Neutrophil (primary cell): ENCODE data around the gene VCAM1.

Experiments used
- H3K27ac ChIP-seq: fragments of 200-600 bp; sonication (generic); 2 replicates; pipeline ENCODE4 v1.5.1; 2016; ENCODE audit warnings: mild to moderate bottlenecking, moderate library complexity
- H3K27me3 ChIP-seq: fragments of 200-600 bp; sonication (generic); 2 replicates; pipeline ENCODE4 v1.6.0; 2016; ENCODE audit warnings: mild to moderate bottlenecking
- H3K36me3 ChIP-seq: fragments of 200-600 bp; sonication (generic); 2 replicates; pipeline ENCODE4 v1.5.1; 2017
- H3K4me1 ChIP-seq, 2 experiments: fragments of 200-600 bp in 1 of 2; sonication (generic) in 1 of 2; 1 replicate in 1 of 2; 2 replicates in 1 of 2; pipeline versions ENCODE4 v1.5.1 to v1.6.1; 2013 to 2016; ENCODE audit warnings: low read depth in 1 of 2, low read length in 1 of 2, mild to moderate bottlenecking in 1 of 2, moderate library complexity in 1 of 2; ENCODE audit not compliant: control insufficient read depth in 1 of 2, insufficient read depth in 1 of 2
- H3K4me3 ChIP-seq, 2 experiments: fragments of 200-600 bp in 1 of 2; sonication (generic) in 1 of 2; 1 replicate in 1 of 2; 2 replicates in 1 of 2; pipeline ENCODE4 v1.5.1; 2013 to 2016; ENCODE audit warnings: low read depth in 1 of 2, low read length in 1 of 2, mild to moderate bottlenecking in 1 of 2, moderate library complexity in 1 of 2
- H3K9me3 ChIP-seq: fragments of 200-600 bp; sonication (generic); 2 replicates; pipeline ENCODE4 v1.5.1; 2016
- CTCF ChIP-seq: fragments of 200-600 bp; sonication (generic); IDR thresholded peaks from 2 replicates; pipeline ENCODE4 v1.5.1; 2016; ENCODE audit warnings: antibody characterized with exemption

VCAM1 gene, protein sequence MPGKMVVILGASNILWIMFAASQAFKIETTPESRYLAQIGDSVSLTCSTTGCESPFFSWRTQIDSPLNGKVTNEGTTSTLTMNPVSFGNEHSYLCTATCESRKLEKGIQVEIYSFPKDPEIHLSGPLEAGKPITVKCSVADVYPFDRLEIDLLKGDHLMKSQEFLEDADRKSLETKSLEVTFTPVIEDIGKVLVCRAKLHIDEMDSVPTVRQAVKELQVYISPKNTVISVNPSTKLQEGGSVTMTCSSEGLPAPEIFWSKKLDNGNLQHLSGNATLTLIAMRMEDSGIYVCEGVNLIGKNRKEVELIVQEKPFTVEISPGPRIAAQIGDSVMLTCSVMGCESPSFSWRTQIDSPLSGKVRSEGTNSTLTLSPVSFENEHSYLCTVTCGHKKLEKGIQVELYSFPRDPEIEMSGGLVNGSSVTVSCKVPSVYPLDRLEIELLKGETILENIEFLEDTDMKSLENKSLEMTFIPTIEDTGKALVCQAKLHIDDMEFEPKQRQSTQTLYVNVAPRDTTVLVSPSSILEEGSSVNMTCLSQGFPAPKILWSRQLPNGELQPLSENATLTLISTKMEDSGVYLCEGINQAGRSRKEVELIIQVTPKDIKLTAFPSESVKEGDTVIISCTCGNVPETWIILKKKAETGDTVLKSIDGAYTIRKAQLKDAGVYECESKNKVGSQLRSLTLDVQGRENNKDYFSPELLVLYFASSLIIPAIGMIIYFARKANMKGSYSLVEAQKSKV

DNA sequence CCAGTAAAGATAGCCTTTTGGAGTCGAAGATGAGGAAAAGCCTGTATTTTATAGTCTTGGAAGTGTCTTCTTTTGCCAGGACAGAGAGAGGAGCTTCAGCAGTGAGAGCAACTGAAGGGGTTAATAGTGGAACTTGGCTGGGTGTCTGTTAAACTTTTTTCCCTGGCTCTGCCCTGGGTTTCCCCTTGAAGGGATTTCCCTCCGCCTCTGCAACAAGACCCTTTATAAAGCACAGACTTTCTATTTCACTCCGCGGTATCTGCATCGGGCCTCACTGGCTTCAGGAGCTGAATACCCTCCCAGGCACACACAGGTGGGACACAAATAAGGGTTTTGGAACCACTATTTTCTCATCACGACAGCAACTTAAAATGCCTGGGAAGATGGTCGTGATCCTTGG is at the start of gene VCAM1:
VCAM1 (plus strand) TSS at position 253 of the 400 bp plus-strand sequence; CDS start at position 372, 119 bp downstream.
- Histone ChIP-seq H3K4me1 (no peaks in the 10 kb centered on the region), H3K27me3 (no peaks in the 10 kb centered on the region), H3K9me3 (no peaks in the 10 kb centered on the region), H3K27ac (no peak within 1 kb of the TSS), H3K36me3 (no peaks in the 10 kb centered on the region), H3K4me3 (no peak within 1 kb of the TSS)
- TF ChIP-seq CTCF, result no peak

- H3K36me3 ChIP-seq, result no peaks in the 10 kb centered on the region
- H3K4me1 ChIP-seq, result no peaks in the 10 kb centered on the region
- H3K9me3 ChIP-seq, result no peaks in the 10 kb centered on the region
- H3K27me3 ChIP-seq, result no peaks in the 10 kb centered on the region
- H3K27ac ChIP-seq, result no peak overlapping the region
- no peak overlapping the region for H3K4me3 ChIP-seq
- TF ChIP-seq CTCF, result no peak
Measured at GRCh38 chr1:100670083-100670482, 49.5 kb upstream of the VCAM1 start.

DNA sequence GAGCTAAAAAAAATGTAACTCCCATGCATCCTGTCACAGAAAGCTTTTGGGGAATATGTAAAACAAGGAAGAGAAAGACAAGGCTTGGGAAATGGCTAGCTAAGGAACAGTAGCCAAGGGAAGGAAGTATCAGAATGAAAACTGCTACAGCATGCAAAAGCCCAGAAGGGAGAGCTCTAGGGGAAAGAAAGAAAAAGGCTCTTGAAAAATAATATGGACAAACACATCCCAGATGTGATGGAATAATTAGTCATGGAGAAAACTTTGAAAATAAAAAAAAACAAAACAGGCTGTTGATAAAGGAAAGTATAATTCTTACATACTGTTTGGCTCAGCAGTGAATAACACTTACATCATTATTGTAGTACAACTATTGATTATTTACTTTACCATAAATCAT is 47.9 kb upstream of the VCAM1 start:
- Histone ChIP-seq H3K4me1 (no peaks in the 10 kb centered on the region), H3K36me3 (no peaks in the 10 kb centered on the region), H3K27ac (no peak overlapping the region), H3K27me3 (no peaks in the 10 kb centered on the region), H3K9me3 (no peaks in the 10 kb centered on the region), H3K4me3 (no peak overlapping the region)
- TF ChIP-seq CTCF, result no peak

DNA sequence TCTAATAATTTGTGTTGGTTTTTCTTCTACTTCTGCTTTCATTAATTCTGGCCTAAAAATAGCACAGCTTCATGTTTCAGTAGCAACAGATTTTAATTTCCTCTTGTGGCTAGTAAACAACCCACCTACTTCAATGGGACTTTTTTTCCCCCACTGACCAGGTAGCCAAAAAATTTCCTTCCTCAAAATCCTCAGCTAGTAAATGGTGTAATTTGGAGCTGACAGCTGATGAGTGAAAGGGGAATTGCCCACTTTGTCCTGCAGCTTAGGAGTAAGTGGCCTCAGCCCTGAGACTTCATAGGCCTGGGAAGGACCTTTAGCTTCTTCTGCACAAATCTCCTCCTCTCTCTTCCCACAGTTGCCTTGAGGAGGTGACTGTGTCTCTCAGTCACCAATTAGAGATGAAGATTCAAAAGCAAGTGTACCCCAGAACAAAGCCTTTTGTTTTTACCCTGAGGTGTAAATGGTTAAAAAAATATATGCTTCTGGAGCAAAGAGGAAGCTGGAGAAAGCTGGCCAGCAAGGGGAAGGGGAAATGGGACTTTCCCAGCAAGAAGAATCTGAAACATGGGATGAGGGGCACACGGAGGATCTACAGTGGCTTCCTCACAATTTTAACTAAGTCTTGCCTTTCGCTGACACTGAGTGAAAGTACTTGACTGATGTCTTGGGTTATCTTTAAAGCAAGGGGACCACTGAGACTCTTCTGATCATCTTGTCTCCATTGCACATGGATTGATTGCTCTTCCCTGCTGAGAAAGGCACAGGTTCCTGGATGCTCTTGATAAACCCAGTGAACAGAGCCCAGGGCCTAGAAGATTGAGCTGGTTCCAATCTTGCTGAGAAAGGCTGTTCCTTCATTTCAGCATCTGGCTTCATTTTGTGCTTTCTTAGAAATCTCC is 35.8 kb upstream of the VCAM1 start:
- no peak for TF ChIP-seq CTCF
- Histone ChIP-seq H3K4me1 (no peaks in the 10 kb centered on the region), H3K9me3 (no peaks in the 10 kb centered on the region), H3K27me3 (no peaks in the 10 kb centered on the region), H3K4me3 (no peak overlapping the region), H3K36me3 (no peaks in the 10 kb centered on the region), H3K27ac (no peak overlapping the region)

GRCh38 chr1:100699744-100700143 is 19.8 kb upstream of the VCAM1 start:
- Histone ChIP-seq H3K36me3 (no peaks in the 10 kb centered on the region), H3K4me1 (no peaks in the 10 kb centered on the region), H3K9me3 (no peaks in the 10 kb centered on the region), H3K27me3 (no peaks in the 10 kb centered on the region), H3K4me3 (no peak overlapping the region), H3K27ac (no peak overlapping the region)
- TF ChIP-seq CTCF, result no peak
